IMR-90 (cell line): ENCODE measurements around the gene NDST1. TPM values are rescaled to one million over a fixed set of nuclear protein-coding genes. Genes with fewer than 3 reads are reported as not detected.

ENCODE experiments used
- ATAC-seq: fragments of 200-7000 bp; cut with Tn5 transposase; 2 replicates; pipeline ENCODE4 v1.9.1; 2020; ENCODE audit warnings: low read depth, mild to moderate bottlenecking, moderate library complexity
- BruUV-seq: library from RNA; stranded (reverse); fragments of 400-500 nt; replicated peaks from 2 replicates; lab custom pipeline; 2021; lab: Mats Ljungman, UMichigan
- CTCF ChIA-PET: fragments of 300-600 bp; formaldehyde crosslinking; extraction: SDS; loops from one replicate; lab custom pipeline; 2021; ENCODE audit warnings: antibody characterized with exemption; lab: Yijun Ruan, JAX
- POLR2A ChIA-PET: fragments of 300-600 bp; sonication (Branson Sonifier 250); formaldehyde crosslinking; loops from one replicate; lab custom pipeline; 2022; ENCODE audit warnings: antibody characterized with exemption; ENCODE audit not compliant: unreplicated experiment; lab: Charles Lee
- DNase-seq: peaks from one replicate; pipeline ENCODE4 v3.0.0; 2013
- H2AFZ ChIP-seq: replicated peaks from 2 replicates; pipeline ENCODE3; 2013; ENCODE audit warnings: low read length, mild to moderate bottlenecking; ENCODE audit not compliant: poor library complexity
- H2AK5ac ChIP-seq: 2 replicates; pipeline ENCODE4 v1.6.1; 2013; ENCODE audit warnings: low read depth, low read length, inconsistent platforms
- H2AK9ac ChIP-seq: replicated peaks from 2 replicates; pipeline ENCODE3; 2013; ENCODE audit warnings: mild to moderate bottlenecking, low read depth, low read length, moderate library complexity; ENCODE audit not compliant: poor library complexity
- H2BK120ac ChIP-seq: 2 replicates; pipeline ENCODE4 v1.6.1; 2013; ENCODE audit warnings: low read depth, low read length, inconsistent platforms
- H2BK15ac ChIP-seq: 3 replicates; pipeline ENCODE4 v1.6.1; 2013; ENCODE audit warnings: low read depth, low read length, inconsistent platforms
- H2BK20ac ChIP-seq: 2 replicates; pipeline ENCODE4 v1.6.1; 2013; ENCODE audit warnings: low read depth, mild to moderate bottlenecking, inconsistent platforms, low read length, moderate library complexity
- H2BK5ac ChIP-seq: 2 replicates; pipeline ENCODE4 v1.6.1; 2013; ENCODE audit warnings: mild to moderate bottlenecking, low read depth, low read length, inconsistent platforms; ENCODE audit not compliant: poor library complexity, severe bottlenecking
- H3K14ac ChIP-seq: replicated peaks from 2 replicates; pipeline ENCODE4 v1.6.1; 2013; ENCODE audit warnings: low read depth, low read length, inconsistent platforms
- H3K18ac ChIP-seq: 2 replicates; pipeline ENCODE4 v1.6.1; 2013; ENCODE audit warnings: low read depth, low read length, control low read depth
- H3K23ac ChIP-seq: 2 replicates; pipeline ENCODE4 v1.6.1; 2013; ENCODE audit warnings: low read depth, low read length, inconsistent platforms
- H3K27ac ChIP-seq: 2 replicates; pipeline ENCODE4 v1.5.1; 2013; ENCODE audit warnings: mild to moderate bottlenecking, control low read depth, low read length; ENCODE audit not compliant: insufficient read depth
- H3K27me3 ChIP-seq: 2 replicates; pipeline ENCODE4 v1.6.1; 2013; ENCODE audit warnings: low read length; ENCODE audit not compliant: control insufficient read depth, insufficient read depth
- H3K36me3 ChIP-seq: 2 replicates; pipeline ENCODE4 v1.6.1; 2013; ENCODE audit warnings: low read length, mixed read lengths; ENCODE audit not compliant: control insufficient read depth, insufficient read depth
- H3K4ac ChIP-seq: 2 replicates; pipeline ENCODE4 v1.6.1; 2013; ENCODE audit warnings: low read depth, low read length, inconsistent platforms
- H3K4me1 ChIP-seq: 2 replicates; pipeline ENCODE4 v1.6.1; 2013; ENCODE audit warnings: low read length, mixed read lengths; ENCODE audit not compliant: control insufficient read depth, insufficient read depth
- H3K4me2 ChIP-seq: 2 replicates; pipeline ENCODE4 v1.6.1; 2013; ENCODE audit warnings: low read depth, mild to moderate bottlenecking, control low read depth, low read length, moderate library complexity
- H3K4me3 ChIP-seq: 2 replicates; pipeline ENCODE4 v1.5.1; 2013; ENCODE audit warnings: low read depth, mild to moderate bottlenecking, control low read depth, low read length, moderate library complexity; ENCODE audit not compliant: insufficient read depth
- H3K56ac ChIP-seq: 2 replicates; pipeline ENCODE4 v1.6.1; 2013; ENCODE audit warnings: low read length, inconsistent platforms; ENCODE audit not compliant: insufficient read depth; ENCODE audit errors: extremely low read depth
- H3K79me1 ChIP-seq, 2 experiments: 2 replicates each; pipeline ENCODE4 v1.6.1; 2013; ENCODE audit warnings: low read length in 2 of 2, inconsistent platforms in 1 of 2, low read depth in 1 of 2
- H3K9ac ChIP-seq: 2 replicates; pipeline ENCODE4 v1.6.1; 2013; ENCODE audit warnings: low read depth, low read length, control low read depth
- H3K9me1 ChIP-seq: 2 replicates; pipeline ENCODE4 v1.6.1; 2013; ENCODE audit warnings: low read length, inconsistent platforms; ENCODE audit not compliant: insufficient read depth
- H3K9me3 ChIP-seq: 2 replicates; pipeline ENCODE4 v1.6.1; 2013; ENCODE audit warnings: low read length; ENCODE audit not compliant: control insufficient read depth, insufficient read depth
- H4K20me1 ChIP-seq: 2 replicates; pipeline ENCODE4 v1.6.1; 2013; ENCODE audit warnings: low read length, inconsistent platforms; ENCODE audit not compliant: insufficient read depth
- H4K5ac ChIP-seq: 2 replicates; pipeline ENCODE4 v1.6.1; 2013; ENCODE audit warnings: mild to moderate bottlenecking, low read depth, low read length, control low read depth
- H4K8ac ChIP-seq, 2 experiments: 2 replicates each; pipeline ENCODE4 v1.6.1; 2013; ENCODE audit warnings: low read depth in 2 of 2, low read length in 2 of 2, control low read depth in 1 of 2, inconsistent platforms in 1 of 2
- H4K91ac ChIP-seq: 2 replicates; pipeline ENCODE4 v1.6.1; 2013; ENCODE audit warnings: low read depth, low read length, inconsistent platforms; ENCODE audit not compliant: insufficient read depth
- MAZ ChIP-seq: IDR thresholded peaks from 2 replicates; pipeline ENCODE4 v1.6.1; 2012; ENCODE audit warnings: low read depth, mild to moderate bottlenecking, low read length, improper control_type of control experiment, moderate library complexity, borderline replicate concordance
- POLR2A ChIP-seq: IDR thresholded peaks from 2 replicates; pipeline ENCODE4 v1.6.1; 2012; ENCODE audit warnings: mild to moderate bottlenecking, low read depth, low read length
- RAD21 ChIP-seq: IDR thresholded peaks from 2 replicates; pipeline ENCODE4 v1.6.1; 2012; ENCODE audit warnings: low read length, improper control_type of control experiment
- RFX5 ChIP-seq: IDR thresholded peaks from 2 replicates; pipeline ENCODE4 v1.8.0; 2012; ENCODE audit warnings: low read depth, mild to moderate bottlenecking, low read length, moderate library complexity
- WGBS, 2 experiments: methylation state at CpG; one replicate each; pipeline versions ENCODE4 v1.1.5 to v1.1.7; 2013; ENCODE audit warnings: missing lambda C conversion rate in 2 of 2; ENCODE audit not compliant: insufficient read length in 1 of 2; ENCODE audit errors: extremely low coverage in 2 of 2; 5-methylcytosine and 5-hydroxymethylcytosine counted together
- dilution Hi-C: fragments of 300-500 bp; cut with HindIII; formaldehyde crosslinking; loops from one replicate; pipeline ENCODE4 v1.14.3; 2018; ENCODE audit warnings: low sequenced_read_pairs; ENCODE audit not compliant: unreplicated experiment
- in situ Hi-C: fragments of 300-500 bp; cut with MboI; formaldehyde crosslinking; loops from 3 replicates; pipeline ENCODE4 v1.14.3; 2019; ENCODE audit warnings: low sequenced_read_pairs, inconsistent platforms, mixed read lengths
- intact Hi-C: fragments of 100-400 bp; cut with micrococcal nuclease; formaldehyde crosslinking; loops from 2 replicates; pipeline ENCODE4 v1.10.0; 2022
- polyA plus RNA-seq, 3 experiments: library from polyadenylated mRNA; depleted of rRNA; stranded (reverse); fragments of >200 nt; gene quantifications; 2 replicates each; pipeline ENCODE4 v1.2.3, GENCODE V29; 2012; ENCODE audit warnings: low replicate concordance in 1 of 3
- total RNA-seq: library from RNA; depleted of rRNA; stranded (reverse); fragments of >200 nt; gene quantifications from 2 replicates; pipeline ENCODE4 v1.2.3, GENCODE V29; 2012

Gene NDST1
- total and polyA plus RNA-seq, 2 of the 4 experiments (the other 2 are of a cell fraction), result 30.5 to 80.4 TPM

- Histone ChIP-seq H3K36me3 (no peaks in the 10 kb centered on the region), H3K4me1 (peaks cover 5% of the 10 kb centered on the region; the same call in 1 of the 2 replicates), H2AK5ac (peak overlapping the region; percentile 51; the same call in 1 of the 2 replicates), H3K56ac (no peak overlapping the region), H3K27me3 (no peaks in the 10 kb centered on the region), H2BK5ac (no peak overlapping the region), H3K27ac (no peak overlapping the region), H3K9me1 (peaks cover 11% of the 10 kb centered on the region), H3K14ac (no peak overlapping the region), H3K23ac (peak overlapping the region; percentile 62), H2BK120ac (no peak overlapping the region; the same call in 1 of the 2 replicates), H3K9ac (no peak overlapping the region), H3K4ac (peak overlapping the region; percentile 42), H2BK20ac (0 out of 2 replicates have a peak overlapping the region, but pooled peaks have one; percentile 40), H4K91ac (peak overlapping the region; percentile 52; the same call in 1 of the 2 replicates), H3K4me3 (no peak overlapping the region), H2AK9ac (peak overlapping the region; percentile 44), H3K4me2 (no peak overlapping the region), H4K20me1 (peaks cover under 1% of the 10 kb centered on the region; the same call in 1 of the 2 replicates), H4K8ac (no peak overlapping the region), H2BK15ac (no peak overlapping the region), H3K18ac (no peak overlapping the region), H2AFZ (no peak overlapping the region), H3K9me3 (no peaks in the 10 kb centered on the region), H4K5ac (no peak overlapping the region), H3K79me1 (peaks cover 7 to 14% of the 10 kb centered on the region in 2 experiments; a peak in 2 of 4 replicates)
- in situ Hi-C loops (no loop called here), dilution Hi-C loops (no loop called here), intact Hi-C loops (no loop called here)
- BruUV-seq, result no TSS peak
- ATAC-seq (no peak), DNase-seq (no peak)
- CTCF ChIA-PET, result no interaction called here
- TF ChIP-seq POLR2A (no peak), RAD21 (no peak), RFX5 (no peak), MAZ (no peak)
- POLR2A ChIA-PET, result no interaction called here
- 68% methylated on average over 3 of the region's 6 CpGs; no CpG with 5 or more reads in 1 of the 2 experiments for WGBS, 2 experiments
These were observed 25.9 kb upstream of the NDST1 start for GRCh38 chr5:150481972-150482406.
